ENCODE results near the gene CHPF.

DNA sequence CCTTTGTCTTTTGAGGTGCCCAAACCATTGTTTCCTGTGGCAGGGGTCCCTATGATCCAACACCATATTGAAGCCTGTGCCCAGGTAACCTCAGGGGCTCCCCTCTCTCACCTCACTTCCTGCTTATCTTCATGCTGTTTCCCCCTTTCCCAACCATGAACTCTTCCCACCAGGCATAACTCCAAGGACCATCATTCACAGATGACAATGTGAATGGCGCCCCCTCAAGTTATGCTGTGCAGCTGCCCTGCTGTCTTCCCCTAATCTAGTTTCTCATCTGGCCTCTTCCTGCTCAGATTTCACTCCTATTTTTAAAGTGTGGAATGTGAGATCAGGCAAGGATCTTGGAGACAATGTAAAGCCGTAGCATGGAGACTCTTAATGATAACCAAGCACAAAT, 43.5 kb downstream of the CHPF start:
- TF ChIP-seq, protein P1, sequence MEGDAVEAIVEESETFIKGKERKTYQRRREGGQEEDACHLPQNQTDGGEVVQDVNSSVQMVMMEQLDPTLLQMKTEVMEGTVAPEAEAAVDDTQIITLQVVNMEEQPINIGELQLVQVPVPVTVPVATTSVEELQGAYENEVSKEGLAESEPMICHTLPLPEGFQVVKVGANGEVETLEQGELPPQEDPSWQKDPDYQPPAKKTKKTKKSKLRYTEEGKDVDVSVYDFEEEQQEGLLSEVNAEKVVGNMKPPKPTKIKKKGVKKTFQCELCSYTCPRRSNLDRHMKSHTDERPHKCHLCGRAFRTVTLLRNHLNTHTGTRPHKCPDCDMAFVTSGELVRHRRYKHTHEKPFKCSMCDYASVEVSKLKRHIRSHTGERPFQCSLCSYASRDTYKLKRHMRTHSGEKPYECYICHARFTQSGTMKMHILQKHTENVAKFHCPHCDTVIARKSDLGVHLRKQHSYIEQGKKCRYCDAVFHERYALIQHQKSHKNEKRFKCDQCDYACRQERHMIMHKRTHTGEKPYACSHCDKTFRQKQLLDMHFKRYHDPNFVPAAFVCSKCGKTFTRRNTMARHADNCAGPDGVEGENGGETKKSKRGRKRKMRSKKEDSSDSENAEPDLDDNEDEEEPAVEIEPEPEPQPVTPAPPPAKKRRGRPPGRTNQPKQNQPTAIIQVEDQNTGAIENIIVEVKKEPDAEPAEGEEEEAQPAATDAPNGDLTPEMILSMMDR (IDR thresholded peaks at IDR 0.05), result no peak
- no peak for TF ChIP-seq EP300 (IDR thresholded peaks at IDR 0.05)
